ENCODE results near the gene BAZ2B.

DNA sequence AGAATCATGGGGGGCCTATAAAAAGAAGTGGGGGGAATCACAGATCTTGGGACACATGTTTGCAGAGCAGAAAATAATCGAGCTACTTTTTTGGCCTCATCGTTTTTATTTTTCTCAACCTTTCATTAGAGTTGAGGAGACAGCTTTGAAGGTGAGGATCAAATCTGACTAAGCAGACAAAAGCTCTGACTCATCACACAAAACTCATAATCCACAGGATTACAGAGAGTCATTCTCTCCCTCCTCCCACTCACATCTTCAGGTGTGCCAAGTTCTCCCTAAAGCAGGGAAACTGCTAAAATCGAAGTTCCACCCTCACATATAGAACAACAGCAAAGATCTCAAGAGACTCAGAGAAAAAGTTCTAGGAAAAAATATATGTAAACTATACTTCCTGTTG is 15.6 kb downstream of the BAZ2B start:
- TF ChIP-seq POLR2A (IDR thresholded peaks at IDR 0.05), result no peak
- TF ChIP-seq, protein P1, sequence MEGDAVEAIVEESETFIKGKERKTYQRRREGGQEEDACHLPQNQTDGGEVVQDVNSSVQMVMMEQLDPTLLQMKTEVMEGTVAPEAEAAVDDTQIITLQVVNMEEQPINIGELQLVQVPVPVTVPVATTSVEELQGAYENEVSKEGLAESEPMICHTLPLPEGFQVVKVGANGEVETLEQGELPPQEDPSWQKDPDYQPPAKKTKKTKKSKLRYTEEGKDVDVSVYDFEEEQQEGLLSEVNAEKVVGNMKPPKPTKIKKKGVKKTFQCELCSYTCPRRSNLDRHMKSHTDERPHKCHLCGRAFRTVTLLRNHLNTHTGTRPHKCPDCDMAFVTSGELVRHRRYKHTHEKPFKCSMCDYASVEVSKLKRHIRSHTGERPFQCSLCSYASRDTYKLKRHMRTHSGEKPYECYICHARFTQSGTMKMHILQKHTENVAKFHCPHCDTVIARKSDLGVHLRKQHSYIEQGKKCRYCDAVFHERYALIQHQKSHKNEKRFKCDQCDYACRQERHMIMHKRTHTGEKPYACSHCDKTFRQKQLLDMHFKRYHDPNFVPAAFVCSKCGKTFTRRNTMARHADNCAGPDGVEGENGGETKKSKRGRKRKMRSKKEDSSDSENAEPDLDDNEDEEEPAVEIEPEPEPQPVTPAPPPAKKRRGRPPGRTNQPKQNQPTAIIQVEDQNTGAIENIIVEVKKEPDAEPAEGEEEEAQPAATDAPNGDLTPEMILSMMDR (IDR thresholded peaks at IDR 0.05), result no peak

All from lower leg skin (tissue), 3 donors.